Cardiac muscle cell (in vitro differentiated cells and primary cell): Measurements from ENCODE around the gene NTF3. TPM values are rescaled to one million over a fixed set of nuclear protein-coding genes. Genes with fewer than 3 reads are reported as not detected.

Experiments used
- DNase-seq, 2 donors: peaks; one replicate each; pipeline versions ENCODE4 v3.0.0 to v3.0.0-alpha.2; 2010 to 2017; ENCODE audit warnings: low read depth in 1 of 2, low spot score in 1 of 2
- H3K27ac ChIP-seq: fragments of 200-600 bp; sonication (generic); 2 replicates; pipeline ENCODE4 v1.5.1; 2016
- H3K27me3 ChIP-seq: fragments of 200-600 bp; sonication (generic); 2 replicates; pipeline ENCODE4 v1.6.0; 2016; ENCODE audit warnings: control low read depth
- H3K36me3 ChIP-seq: fragments of 200-600 bp; sonication (generic); 2 replicates; pipeline ENCODE4 v1.5.1; 2016; ENCODE audit warnings: control low read depth
- H3K4me1 ChIP-seq: fragments of 200-600 bp; sonication (generic); 2 replicates; pipeline ENCODE4 v1.8.1; 2017; ENCODE audit warnings: low read depth, mild to moderate bottlenecking, mixed run types
- H3K4me3 ChIP-seq: fragments of 200-600 bp; sonication (generic); 2 replicates; pipeline ENCODE4 v1.5.1; 2016; ENCODE audit warnings: mild to moderate bottlenecking
- H3K9me3 ChIP-seq: fragments of 200-600 bp; sonication (generic); 2 replicates; pipeline ENCODE4 v1.5.1; 2017; ENCODE audit warnings: low read depth, mild to moderate bottlenecking, control low read depth
- polyA plus RNA-seq: library from polyadenylated mRNA; unstranded; fragments of >200 nt; fragmentation: Nextera tagmentation; extraction: Ambion mirVana; gene quantifications from 2 replicates; pipeline ENCODE4 v1.2.1, GENCODE V29; 2016
- total RNA-seq: library from RNA; depleted of rRNA; stranded (reverse); fragments of >200 nt; gene quantifications from 2 replicates; pipeline ENCODE4 v1.2.3, GENCODE V29; 2016
- TF ChIP-seq, protein P1 (sequence below): IDR thresholded peaks from 2 replicates; pipeline ENCODE4 v1.5.1; 2012; ENCODE audit warnings: low read depth, mild to moderate bottlenecking, low read length

The NTF3 gene
- total and polyA plus RNA-seq, 2 experiments from 2014 or later: 3.9 to 4.7 TPM

DNA sequence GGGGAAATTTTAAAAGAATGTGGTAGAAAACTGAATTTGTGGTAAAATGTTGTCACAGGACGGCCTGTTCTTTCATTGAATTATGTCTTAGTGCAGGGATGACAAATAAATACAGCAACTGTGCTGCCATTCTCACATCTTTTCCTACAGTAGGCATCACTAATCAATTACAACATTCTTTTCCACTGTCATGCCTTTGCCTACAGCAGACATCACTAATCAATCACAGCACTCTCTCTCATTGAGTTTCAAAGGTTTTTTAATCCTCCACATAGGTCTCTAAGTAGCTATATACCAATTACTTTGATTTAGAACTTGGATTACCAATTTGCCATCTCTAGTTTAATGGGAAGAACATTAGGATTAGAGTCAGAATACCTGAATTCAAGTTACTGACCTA lies 30.1 kb downstream of the NTF3 start:
- no peak overlapping the region for H3K27ac ChIP-seq
- H3K36me3 ChIP-seq: no peaks in the 10 kb centered on the region
- TF ChIP-seq, protein P1, sequence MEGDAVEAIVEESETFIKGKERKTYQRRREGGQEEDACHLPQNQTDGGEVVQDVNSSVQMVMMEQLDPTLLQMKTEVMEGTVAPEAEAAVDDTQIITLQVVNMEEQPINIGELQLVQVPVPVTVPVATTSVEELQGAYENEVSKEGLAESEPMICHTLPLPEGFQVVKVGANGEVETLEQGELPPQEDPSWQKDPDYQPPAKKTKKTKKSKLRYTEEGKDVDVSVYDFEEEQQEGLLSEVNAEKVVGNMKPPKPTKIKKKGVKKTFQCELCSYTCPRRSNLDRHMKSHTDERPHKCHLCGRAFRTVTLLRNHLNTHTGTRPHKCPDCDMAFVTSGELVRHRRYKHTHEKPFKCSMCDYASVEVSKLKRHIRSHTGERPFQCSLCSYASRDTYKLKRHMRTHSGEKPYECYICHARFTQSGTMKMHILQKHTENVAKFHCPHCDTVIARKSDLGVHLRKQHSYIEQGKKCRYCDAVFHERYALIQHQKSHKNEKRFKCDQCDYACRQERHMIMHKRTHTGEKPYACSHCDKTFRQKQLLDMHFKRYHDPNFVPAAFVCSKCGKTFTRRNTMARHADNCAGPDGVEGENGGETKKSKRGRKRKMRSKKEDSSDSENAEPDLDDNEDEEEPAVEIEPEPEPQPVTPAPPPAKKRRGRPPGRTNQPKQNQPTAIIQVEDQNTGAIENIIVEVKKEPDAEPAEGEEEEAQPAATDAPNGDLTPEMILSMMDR: no peak
- no peaks in the 10 kb centered on the region for H3K27me3 ChIP-seq
- no peak overlapping the region for H3K4me3 ChIP-seq
- no peak for DNase-seq
- H3K4me1 ChIP-seq: no peaks in the 10 kb centered on the region
- no peaks in the 10 kb centered on the region for H3K9me3 ChIP-seq

DNA sequence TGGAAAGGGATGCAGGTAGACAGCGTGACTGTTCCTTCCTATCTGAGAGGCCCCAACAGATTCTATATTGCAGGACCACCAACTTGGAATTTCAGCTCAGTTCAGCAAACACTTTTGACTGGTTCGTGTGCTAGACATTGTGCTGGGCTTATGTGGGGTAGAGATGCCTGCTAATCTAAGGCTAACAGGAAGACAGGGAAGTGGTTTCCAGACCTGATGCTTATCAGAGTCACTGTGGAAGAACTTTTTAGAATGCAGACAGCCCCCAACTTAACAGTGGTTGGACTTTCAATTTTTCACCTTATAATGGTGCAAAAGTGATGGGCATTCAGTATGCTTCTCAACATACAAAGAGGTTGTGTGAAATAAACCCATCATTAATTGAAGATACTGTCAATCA lies 32.2 kb downstream of the NTF3 start:
- no peak for DNase-seq
- Histone ChIP-seq H3K4me1 (no peaks in the 10 kb centered on the region), H3K36me3 (no peaks in the 10 kb centered on the region), H3K4me3 (no peak overlapping the region), H3K27ac (no peak overlapping the region), H3K9me3 (no peaks in the 10 kb centered on the region), H3K27me3 (no peaks in the 10 kb centered on the region)
- TF ChIP-seq, protein P1: no peak

DNA sequence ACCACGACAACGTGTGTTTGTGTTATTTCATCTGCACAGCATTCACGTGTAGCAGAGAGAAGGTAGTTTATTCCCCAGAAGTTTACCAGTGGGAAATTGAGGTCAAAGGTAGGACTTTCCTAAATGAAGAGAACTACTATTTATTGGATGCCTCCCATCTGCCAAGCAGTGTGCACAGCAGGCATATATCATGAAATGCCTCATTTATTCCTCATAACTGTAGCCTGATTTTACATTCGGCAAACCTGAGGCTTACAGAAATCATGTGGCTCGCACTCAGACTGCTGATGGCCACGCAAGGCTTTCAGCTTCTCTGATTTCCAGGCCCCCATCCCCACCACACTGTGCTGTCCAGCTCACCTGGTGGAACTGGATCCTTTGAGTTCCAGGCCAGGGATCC lies 33.5 kb downstream of the NTF3 start:
- no peak for DNase-seq
- Histone ChIP-seq H3K36me3 (no peaks in the 10 kb centered on the region), H3K27me3 (no peaks in the 10 kb centered on the region), H3K4me3 (no peak overlapping the region), H3K27ac (no peak overlapping the region), H3K4me1 (no peaks in the 10 kb centered on the region), H3K9me3 (no peaks in the 10 kb centered on the region)
- TF ChIP-seq, protein P1: no peak

DNA sequence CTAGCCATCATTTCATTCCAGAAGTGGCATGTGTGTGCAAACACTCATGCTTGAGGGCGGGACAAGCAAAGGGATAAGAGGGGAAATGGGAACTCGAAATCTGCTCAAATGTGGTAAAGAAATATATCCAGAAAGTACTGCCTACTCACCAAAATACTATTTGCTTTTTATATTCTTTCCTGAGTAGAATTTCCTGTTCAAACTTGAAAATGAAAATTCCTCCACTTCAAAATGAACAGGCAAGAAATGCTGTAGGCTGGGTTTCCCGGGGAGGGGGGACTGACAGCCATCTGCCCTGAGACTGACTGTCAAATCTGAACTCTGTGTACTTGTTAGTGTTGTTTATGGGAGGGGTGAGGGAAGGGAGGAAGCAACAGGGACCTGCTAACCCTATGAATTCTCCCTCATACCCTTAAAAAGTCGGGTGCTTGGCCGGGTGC lies 34.6 kb downstream of the NTF3 start:
- DNase-seq: no peak
- H3K36me3 ChIP-seq: no peaks in the 10 kb centered on the region

DNA sequence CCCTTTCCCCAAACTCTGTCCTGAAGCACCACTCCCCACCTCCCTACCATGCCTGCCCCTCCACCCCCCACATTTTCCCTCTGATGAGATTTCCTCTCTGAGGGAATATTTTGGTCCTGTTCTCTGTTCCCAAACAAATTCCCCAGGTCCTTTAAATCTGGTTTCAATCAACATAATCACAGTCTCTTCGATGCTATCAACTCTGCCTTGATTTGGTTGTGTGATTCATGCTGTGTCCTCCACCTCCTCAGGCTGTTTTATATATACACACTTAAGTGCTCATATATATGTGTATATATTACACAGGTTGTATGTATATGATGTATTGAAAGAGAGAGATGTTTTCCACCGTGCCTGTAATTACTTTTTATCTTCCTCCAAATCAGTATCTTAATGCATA lies 36.0 kb downstream of the NTF3 start:
- TF ChIP-seq, protein P1: no peak
- Histone ChIP-seq H3K36me3 (no peaks in the 10 kb centered on the region), H3K4me1 (no peaks in the 10 kb centered on the region), H3K27me3 (no peaks in the 10 kb centered on the region), H3K9me3 (no peaks in the 10 kb centered on the region), H3K27ac (no peak overlapping the region), H3K4me3 (no peak overlapping the region)
- DNase-seq: no peak

More for the DNA sequence above, 34.6 kb downstream of the NTF3 start:
- H3K4me3 ChIP-seq: no peak overlapping the region
- no peaks in the 10 kb centered on the region for H3K27me3 ChIP-seq
- no peak overlapping the region for H3K27ac ChIP-seq
- TF ChIP-seq, protein P1: no peak
- H3K9me3 ChIP-seq: no peaks in the 10 kb centered on the region
- no peaks in the 10 kb centered on the region for H3K4me1 ChIP-seq

DNA sequence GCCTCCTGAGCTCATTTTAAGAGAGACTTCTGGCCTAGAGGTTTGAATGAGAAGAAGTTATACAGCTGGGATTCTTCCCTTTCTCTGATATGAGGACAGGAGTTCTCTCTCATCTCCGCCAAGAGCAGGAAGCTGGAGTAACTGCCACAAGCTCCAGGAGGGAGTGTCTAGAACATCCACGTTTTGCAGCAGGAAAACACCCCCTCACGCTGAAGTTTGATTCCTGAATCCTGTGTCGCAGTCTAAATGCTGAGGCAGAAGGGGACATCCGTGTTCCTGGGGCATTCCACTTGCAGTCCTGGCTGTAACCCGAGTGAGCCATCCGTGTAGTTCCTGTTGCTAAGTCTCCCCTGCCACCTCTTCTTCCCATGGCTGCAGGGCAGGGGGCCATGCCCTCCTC lies 38.3 kb downstream of the NTF3 start:
- no peak for DNase-seq
- Histone ChIP-seq H3K27ac (no peak overlapping the region), H3K9me3 (no peaks in the 10 kb centered on the region), H3K4me1 (no peaks in the 10 kb centered on the region), H3K4me3 (no peak overlapping the region), H3K36me3 (no peaks in the 10 kb centered on the region), H3K27me3 (no peaks in the 10 kb centered on the region)
- TF ChIP-seq, protein P1: no peak
